Measurements from ENCODE around the gene RBM23. TPM values are rescaled to one million over a fixed set of nuclear protein-coding genes. Genes with fewer than 3 reads are reported as not detected.

The RBM23 gene
- total and polyA plus RNA-seq, 9 of the 15 experiments (the other 6 are each of a cell fraction or from before 2014, with no cell fraction given): 46.0 to 102 (median 58.5) TPM

- Histone ChIP-seq H3K27ac (ENCODE audit: extremely low read depth, low read depth, low read length) (no peak overlapping the region), H3K4me3 (no peak overlapping the region), H3K79me2 (ENCODE audit: control insufficient read depth, insufficient read depth, low read length) (no peaks in the 10 kb centered on the region), H3K9me3 (replicated peaks; ENCODE audit: control insufficient read depth, insufficient read depth, low read depth, low read length) (no peaks in the 10 kb centered on the region), H3K4me2 (ENCODE audit: insufficient read depth, low read length) (no peak overlapping the region), H3K9me1 (ENCODE audit: control insufficient read depth, insufficient read depth, low read length) (no peaks in the 10 kb centered on the region), H2AFZ (ENCODE audit: low read depth, low read length) (no peak overlapping the region), H3K27me3 (ENCODE audit: control insufficient read depth in 2 of 2, insufficient read depth in 2 of 2, low read length in 2 of 2) (no peaks in the 10 kb centered on the region), H3K9ac (ENCODE audit: insufficient read depth in 1 of 2, low read depth in 2 of 2, low read length in 2 of 2) (no peak overlapping the region; a peak in 1 of 4 replicates), H3K36me3 (ENCODE audit: control insufficient read depth, insufficient read depth, low read length) (no peaks in the 10 kb centered on the region), H4K20me1 (replicated peaks; ENCODE audit: control insufficient read depth, insufficient read depth, low read length) (no peaks in the 10 kb centered on the region), H3K4me1 (replicated peaks in 1 of 2; ENCODE audit: control insufficient read depth in 2 of 2, insufficient read depth in 2 of 2, low read length in 2 of 2) (peaks cover 0 to 5% of the 10 kb centered on the region in 2 experiments; a peak in 2 of 5 replicates)
- FAIRE-seq (no peak), DNase-seq (ENCODE audit: extremely low read depth in 1 of 4, low spot score in 3 of 4) (peak in 1 of 4 experiments; percentile 33), ATAC-seq (no peak)
- intact Hi-C loops (cut with micrococcal nuclease): no loop called here
- 8% methylated on average over 4 of the region's 4 CpGs for WGBS (ENCODE audit: insufficient coverage, low coverage, missing lambda C conversion rate)
- POLR2A ChIA-PET: interaction anchor here (2.7 kb wide), 1 partner anchor 10 kb away, joined by 13 read pairs; the partner anchor contains the start of gene HAUS4
- CTCF ChIA-PET (ENCODE audit: low intra/inter-chr PET ratio): no interaction called here
- in situ Hi-C loops (cut with MboI): no loop called here
- BruUV-seq (replicated peaks): no TSS peak
- no peak for TF ChIP-seq TCF15 (CRISPR knock-in tag; IDR thresholded peaks at IDR 0.05)
- 0 out of 2 replicates have a peak, but pooled peaks have one; percentile 55 for TF ChIP-seq ESRRA (IDR thresholded peaks at IDR 0.05; ENCODE audit: borderline replicate concordance, low read depth)
- peak; percentile 80 for TF ChIP-seq HMBOX1 (IDR thresholded peaks at IDR 0.05)
- no peak for TF ChIP-seq ZMIZ1 (IDR thresholded peaks at IDR 0.05; ENCODE audit: low read depth in 2 of 2, low read length in 2 of 2)
- TF ChIP-seq ZNF589 (CRISPR knock-in tag; IDR thresholded peaks at IDR 0.05; ENCODE audit: low read depth): no peak
- TF ChIP-seq MCM7 (IDR thresholded peaks at IDR 0.05): no peak
- TF ChIP-seq THAP7 (CRISPR knock-in tag; IDR thresholded peaks at IDR 0.05): no peak
- TF ChIP-seq SIN3A (IDR thresholded peaks at IDR 0.05; ENCODE audit: borderline replicate concordance in 2 of 2, control insufficient read depth in 1 of 2, low read depth in 2 of 2, low read length in 2 of 2): no peak
- TF ChIP-seq SAP30 (IDR thresholded peaks at IDR 0.05; ENCODE audit: borderline replicate concordance, insufficient read depth, low read depth, low read length, poor library complexity, severe bottlenecking): no peak
- TF ChIP-seq PRDM10 (IDR thresholded peaks at IDR 0.05; ENCODE audit: partially characterized antibody): peak; percentile 9
- TF ChIP-seq MAFK (IDR thresholded peaks at IDR 0.05; ENCODE audit: low read length): no peak
- TF ChIP-seq SMARCA5 (IDR thresholded peaks at IDR 0.05): no peak
Observed at GRCh38 chr14:22966783-22967269, 47.9 kb upstream of the RBM23 start.

Measured in K562 (cell line).